Measurements from ENCODE around the gene TMEM8B.

DNA sequence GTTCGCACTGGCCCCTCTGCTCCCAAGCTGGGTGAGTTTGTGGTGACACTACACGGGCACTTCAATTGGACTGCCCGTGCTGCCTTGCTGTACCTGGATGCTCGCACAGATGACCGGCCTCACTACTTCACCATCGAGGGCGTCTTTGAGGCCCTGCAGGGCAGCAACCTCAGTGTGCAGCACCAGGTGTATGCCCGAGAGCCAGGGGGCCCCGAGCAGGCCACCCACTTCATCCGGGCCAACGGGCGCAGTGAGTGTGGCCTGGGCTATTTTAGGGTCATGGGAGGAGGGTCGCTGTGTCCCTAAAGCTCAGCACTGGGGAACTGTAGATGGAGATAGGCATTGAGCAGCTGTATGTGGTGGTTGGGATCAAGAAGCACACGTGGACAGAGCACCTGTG, 36.2 kb upstream of the TMEM8B start:
- TF ChIP-seq, protein P1, sequence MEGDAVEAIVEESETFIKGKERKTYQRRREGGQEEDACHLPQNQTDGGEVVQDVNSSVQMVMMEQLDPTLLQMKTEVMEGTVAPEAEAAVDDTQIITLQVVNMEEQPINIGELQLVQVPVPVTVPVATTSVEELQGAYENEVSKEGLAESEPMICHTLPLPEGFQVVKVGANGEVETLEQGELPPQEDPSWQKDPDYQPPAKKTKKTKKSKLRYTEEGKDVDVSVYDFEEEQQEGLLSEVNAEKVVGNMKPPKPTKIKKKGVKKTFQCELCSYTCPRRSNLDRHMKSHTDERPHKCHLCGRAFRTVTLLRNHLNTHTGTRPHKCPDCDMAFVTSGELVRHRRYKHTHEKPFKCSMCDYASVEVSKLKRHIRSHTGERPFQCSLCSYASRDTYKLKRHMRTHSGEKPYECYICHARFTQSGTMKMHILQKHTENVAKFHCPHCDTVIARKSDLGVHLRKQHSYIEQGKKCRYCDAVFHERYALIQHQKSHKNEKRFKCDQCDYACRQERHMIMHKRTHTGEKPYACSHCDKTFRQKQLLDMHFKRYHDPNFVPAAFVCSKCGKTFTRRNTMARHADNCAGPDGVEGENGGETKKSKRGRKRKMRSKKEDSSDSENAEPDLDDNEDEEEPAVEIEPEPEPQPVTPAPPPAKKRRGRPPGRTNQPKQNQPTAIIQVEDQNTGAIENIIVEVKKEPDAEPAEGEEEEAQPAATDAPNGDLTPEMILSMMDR (IDR thresholded peaks at IDR 0.05): no peak
- TF ChIP-seq POLR2AphosphoS5 (IDR thresholded peaks at IDR 0.05) (no peak), POLR2A (IDR thresholded peaks at IDR 0.05) (no peak)

All from gastroesophageal sphincter (tissue), 3 donors.